Glomerular endothelial cell (primary cell): ENCODE measurements around the gene TLR9. TPM values are rescaled to one million over a fixed set of nuclear protein-coding genes. Genes with fewer than 3 reads are reported as not detected.

Source experiments
- DNase-seq: peaks from one replicate; pipeline ENCODE4 v3.0.0-alpha.2; 2011; ENCODE audit warnings: low read depth, low spot score; ENCODE audit errors: extremely low read depth
- total RNA-seq: library from RNA; depleted of rRNA; stranded (reverse); fragments of >200 nt; gene quantifications from 2 replicates; pipeline ENCODE4 v1.2.3, GENCODE V29; 2015

TLR9 gene
- total RNA-seq, 1 donor from 2014 or later = not detected

DNA sequence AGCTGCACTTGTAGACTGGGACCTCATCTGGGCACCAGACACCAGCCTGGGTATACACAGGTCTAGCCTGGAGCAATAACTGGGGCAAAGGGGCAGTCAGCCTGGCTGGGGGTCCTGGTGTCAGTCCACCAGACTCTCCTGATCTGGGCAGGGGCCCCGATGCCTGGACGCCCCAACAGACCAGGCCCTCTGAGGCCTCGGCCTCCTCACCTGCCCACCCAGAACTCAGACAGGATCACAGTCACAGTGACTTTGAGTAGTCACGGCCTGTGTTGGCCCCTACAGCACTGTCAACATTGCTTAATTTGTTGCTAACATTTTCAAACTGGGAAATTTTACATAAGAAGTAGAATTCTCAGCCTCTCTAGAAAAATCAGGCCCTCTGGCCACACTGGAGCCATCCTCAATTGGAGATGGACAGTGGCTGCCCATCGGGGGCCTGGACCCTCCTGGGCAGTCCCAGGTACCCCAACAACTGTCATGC is 7.7 kb upstream of the TLR9 start:
- no peak for DNase-seq

- DNase-seq = no peak
Observed at GRCh38 chr3:52232279-52233107, 7.0 kb upstream of the TLR9 start.

- no peak for DNase-seq
Observed at GRCh38 chr3:52231502-52232278, 6.2 kb upstream of the TLR9 start.

DNA sequence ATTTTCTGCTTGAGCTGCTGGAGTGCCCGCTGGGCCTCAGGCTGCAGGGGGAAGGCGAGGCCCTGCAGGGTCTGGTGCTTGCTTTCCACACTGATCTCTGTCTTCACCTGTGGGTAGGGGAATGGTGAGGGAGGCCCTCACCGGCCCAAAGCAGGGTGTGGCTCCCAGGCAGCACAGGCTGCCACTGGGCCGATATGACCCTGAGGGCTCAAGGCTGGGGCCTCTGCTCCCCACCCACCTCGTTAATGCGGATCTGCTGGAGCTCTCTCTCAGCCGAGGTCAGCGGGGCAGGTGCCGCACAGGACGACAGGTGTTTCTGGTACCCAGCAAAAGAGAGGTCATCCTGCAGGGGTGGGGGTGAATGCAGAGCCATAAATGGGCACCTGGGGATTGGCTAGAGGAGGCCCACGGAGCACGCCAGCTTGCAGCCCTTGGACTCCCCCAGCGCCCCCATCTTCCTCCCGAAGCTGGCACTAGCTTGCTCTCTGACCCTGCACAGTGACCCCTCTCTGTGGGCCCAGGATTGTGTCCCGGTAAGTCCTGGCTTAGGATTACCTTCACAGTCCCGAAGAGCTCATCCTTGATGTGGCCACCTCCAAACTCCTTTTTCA is 5.5 kb upstream of the TLR9 start:
- DNase-seq = no peak

DNA sequence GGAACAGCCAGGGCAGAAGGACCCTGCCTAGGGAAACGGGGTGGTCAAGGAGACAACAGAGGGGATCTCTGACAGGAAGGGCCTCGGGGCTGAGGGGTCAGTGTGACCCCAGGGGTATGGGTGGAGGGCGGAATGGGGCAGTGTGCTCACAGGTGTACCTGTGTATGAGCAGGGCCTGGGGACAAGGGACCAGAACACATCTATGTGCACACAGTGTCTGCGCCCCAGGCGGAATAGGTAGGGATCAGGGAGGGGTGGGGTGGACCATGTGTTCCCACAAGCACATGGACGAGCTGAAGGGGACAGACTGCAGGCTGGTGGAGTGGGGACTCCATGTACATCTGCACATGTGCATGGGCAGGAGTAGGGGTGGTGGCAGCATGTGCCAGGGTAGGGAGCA is 5.0 kb upstream of the TLR9 start:
- no peak for DNase-seq

- DNase-seq = no peak
Observed at GRCh38 chr3:52229656-52230055, 4.2 kb upstream of the TLR9 start.

DNA sequence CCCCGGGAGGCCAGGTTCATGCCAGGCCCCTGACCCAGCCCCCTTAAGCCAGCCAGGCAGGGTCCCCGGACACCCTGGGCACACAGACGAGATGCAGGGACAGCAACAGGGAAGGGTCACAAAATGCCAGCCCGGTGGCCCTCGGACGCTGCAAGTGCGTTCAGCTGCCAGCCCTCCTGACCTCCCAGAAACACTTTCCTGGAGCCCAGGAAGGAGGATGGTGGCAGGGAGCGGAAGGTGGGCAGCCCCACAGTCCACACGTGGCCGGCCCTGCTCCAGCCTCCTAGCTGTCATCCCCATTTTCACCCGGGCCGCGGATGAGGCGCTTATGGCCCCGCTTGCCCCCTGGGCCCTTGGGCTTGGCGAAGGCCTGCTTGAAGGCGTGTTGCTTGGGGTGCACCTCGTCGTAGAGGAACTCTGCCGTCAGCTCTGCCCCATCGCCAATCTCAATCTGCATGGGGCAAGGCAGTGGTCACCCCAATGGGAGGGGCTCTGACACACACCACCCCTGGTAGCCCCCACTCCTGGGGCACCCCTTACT is 3.4 kb upstream of the TLR9 start:
- DNase-seq = no peak

DNA sequence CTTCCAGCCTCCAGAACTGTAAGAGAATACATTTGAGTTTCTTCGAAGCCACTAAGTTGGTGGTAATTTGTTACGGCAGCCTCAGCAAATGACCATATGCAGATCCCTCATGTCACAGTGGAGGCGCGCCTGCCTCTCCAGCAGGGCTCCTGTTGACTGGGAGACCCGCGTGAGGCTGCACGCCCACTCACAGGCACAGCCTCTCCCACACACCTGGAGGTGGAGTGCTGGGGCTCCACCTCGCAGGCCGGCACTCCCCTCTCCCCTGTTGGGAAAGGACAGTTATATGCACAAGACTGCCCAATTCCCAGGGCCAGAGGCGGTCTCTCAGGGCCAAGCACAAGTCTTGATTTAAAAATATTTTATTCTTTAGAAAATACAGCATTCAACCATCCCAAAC is 2.8 kb upstream of the TLR9 start:
- no peak for DNase-seq

DNA sequence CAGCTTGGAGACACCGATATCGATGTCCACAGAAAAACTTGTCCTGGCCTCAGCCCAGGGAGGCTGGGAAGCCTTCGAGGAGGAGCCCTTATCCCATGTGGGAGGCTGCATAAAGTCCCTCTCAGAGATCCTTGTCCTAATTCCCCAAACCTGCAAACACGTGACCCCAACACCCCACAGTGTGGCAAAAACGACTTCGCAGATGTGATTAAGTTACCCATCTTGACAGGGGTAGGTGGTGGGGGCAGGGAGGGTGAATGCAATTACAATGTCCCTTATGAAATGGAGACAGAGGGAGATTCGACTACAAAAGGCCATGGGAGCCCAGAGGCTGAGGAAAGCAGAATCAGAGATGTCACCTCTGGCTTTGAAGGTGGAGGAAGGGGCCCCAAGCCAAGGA is 2.3 kb upstream of the TLR9 start:
- no peak for DNase-seq

DNA sequence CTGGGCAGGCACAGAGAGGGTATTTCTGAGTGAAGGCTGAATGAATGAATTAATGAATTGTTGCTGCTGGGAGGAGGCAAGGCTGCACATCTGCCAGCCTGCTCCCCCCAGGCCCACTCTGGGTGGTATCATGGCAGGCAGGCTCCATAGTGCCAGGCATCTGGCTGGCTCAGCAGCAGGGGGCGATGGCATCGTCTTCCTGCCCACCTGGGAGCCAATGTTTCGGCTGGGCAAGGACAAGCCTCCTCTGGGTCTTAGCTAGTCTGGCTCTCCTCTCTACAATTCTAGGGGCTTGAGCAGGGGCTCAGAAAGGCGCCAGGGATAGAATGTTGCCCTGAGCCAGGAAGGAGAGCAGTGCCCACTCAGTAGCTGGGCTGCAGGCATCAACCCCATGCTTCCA is 1.7 kb upstream of the TLR9 start:
- DNase-seq = no peak

- no peak for DNase-seq
Observed at GRCh38 chr3:52226229-52226817, 878 bp upstream of the TLR9 start.

DNA sequence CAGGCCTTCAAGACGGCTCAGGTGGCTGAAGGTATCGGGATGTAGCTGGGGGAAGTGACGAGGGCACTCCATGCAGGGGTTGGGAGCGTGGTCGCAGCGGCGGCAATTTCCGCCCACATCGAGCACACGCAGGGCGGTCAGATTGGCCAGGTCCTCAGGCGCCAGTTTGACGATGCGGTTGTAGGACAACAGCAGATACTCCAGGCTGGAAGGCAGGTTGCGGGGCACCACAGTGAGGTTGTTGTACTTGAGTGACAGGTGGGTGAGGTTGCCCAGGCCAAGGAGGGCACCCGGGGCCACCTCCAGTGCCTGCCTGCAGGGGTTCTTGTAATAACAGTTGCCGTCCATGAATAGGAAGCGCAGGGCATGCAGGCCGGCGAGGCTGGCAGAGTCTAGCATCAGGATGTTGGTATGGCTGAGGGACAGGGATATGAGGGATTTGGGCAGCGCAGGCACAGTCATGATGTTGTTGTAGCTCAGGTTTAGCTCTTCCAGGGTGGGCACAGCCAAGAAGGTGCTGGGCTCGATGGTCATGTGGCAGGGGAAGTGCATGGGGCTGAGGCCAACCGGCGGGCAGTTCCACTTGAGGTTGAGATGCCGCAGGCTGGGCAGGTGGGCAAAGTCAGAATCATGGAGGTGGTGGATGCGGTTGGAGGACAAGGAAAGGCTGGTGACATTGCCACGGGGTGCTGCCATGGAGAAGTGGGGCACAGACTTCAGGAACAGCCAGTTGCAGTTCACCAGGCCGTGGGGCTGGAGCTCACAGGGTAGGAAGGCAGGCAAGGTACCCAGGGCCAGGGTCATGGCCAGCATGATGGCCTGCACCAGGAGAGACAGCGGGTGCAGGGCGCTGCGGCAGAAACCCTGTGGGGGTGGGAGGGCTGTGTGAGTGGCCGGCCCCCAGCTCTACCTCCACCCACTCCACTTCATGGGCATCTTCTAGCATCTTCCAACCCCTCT is 1.7 kb downstream of the TLR9 start:
- no peak for DNase-seq

DNA sequence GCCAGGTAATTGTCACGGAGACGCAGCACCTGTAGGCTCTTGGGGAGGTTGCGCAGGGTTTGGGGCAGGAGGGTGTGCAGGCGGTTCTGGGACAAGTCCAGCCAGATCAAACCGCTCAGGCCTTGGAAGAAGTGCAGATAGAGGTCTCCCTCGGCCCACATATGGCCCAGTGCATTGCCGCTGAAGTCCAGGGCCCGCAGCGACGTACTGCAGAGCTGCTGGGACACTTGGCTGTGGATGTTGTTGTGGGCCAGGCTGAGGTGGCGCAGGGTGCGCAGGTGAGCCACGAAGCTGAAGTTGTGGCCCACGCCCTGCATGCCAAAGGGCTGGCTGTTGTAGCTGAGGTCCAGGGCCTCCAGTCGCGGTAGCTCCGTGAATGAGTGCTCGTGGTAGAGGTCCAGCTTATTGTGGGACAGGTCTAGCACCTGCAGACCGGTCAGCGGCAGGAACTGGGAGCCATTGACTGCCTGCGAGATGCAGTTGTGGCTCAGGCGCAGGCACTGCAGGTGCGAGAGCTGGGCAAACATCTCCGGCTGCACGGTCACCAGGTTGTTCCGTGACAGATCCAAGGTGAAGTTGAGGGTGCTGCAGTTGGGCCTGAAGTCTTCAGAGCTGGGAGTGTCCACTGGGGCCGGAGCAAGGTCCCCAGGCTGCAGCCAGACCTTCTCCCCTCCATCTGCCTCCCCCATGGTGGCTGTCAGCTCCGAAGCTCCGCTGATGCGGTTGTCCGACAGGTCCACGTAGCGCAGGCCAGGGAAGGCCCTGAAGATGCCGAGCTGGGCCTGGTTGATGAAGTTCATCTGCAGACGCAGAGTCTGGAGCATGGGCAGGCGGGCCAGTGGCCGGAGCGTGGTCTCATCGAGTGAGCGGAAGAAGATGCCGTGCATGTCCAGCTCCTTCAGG is 2.9 kb downstream of the TLR9 start:
- no peak for DNase-seq

- no peak for DNase-seq
Observed at GRCh38 chr3:52221563-52222318, 3.7 kb downstream of the TLR9 start.

DNA sequence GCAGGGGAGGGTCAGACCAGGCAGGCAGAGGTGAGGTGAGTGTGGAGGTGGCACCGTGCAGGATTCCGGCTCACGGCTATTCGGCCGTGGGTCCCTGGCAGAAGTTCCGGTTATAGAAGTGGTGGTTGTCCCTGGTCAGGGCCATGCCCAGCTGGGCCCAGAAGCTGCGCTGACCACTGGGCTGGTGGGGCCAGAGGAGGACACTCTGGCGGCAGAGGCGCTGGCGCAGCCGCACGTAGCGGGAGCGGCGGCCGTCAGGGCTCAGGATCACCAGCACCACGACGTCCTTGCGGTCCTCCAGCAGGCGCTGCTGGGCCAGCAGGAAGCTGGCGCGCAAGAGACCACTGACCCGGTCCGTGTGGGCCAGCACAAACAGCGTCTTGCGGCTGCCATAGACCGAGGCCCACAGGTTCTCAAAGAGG is 4.3 kb downstream of the TLR9 start:
- no peak for DNase-seq

- no peak for DNase-seq
Observed at GRCh38 chr3:52220380-52221026, 4.9 kb downstream of the TLR9 start.

DNA sequence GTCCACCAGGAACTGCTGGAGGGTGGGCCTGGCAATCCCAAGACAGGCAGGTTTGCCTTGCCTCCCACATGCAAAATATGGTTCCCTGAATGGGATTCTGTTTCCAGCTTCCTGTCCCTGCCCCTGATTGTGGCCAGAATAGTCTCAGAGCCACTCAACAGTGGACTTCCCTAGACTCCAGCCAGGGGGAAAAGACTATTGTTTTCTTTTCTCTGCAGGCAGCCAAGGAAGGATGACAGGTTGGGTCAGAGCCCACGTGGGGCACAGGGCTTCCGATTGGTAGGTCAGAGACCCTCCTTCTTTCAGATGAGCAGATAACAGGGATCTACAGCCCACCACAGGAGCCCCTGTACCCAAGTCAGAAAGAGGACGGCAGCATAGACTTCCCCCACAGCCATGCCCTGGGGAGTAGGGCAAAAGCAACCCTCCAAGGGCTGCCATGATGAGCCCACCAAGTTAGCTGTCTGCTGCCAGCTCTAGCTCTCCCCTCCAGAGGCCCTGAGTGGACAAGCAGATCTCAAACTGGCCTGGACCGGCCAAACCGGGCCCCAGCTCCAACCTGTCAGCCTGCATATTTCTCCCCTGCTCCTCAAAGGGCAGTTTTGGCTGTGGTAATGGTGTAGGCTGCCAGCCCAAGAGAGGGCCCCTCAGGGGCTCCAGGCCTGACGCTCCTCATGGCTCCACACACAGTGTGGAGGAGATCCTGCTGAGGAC is 6.4 kb downstream of the TLR9 start:
- no peak for DNase-seq
